Measurements from ENCODE around the gene KCTD4.

DNA sequence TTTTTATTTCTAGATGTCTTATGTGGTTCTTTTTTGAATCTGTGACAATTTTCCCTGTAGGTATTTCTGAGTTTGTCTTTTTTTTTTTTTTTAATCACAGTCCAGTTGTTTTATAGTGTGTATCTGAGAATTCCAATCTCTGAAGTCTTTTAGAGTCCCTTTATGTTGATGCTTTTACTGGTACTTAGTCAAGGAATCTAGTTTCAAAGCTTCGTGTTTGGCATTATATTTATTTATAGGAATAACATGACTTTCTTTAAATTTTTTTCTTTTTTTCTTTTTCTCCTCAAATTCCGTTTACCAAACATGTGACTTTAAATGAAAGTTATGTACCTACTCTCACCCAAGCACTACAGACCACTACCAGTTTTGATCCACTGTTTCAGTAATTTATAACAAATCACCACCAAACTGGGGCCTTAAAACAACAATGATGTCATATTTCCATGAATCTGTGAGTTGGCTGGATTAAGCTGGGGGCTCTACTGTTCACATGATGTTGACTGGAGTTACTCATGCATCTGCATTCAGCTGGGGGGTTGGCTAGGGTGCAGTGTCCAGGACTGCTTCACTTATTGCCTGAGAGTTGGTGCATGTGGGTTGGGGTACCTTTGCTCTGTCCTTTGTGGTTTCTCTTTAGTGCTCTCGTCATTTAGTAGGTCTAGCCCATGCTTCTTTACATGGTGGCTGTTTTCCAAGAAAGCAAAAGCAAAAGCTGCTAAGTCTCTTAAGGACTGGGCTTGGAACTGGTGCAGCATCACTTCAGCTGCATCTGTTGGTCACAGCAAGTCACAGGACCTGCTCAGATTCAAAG, 22.3 kb downstream of the KCTD4 start:
- no peak for TF ChIP-seq TAF1 (IDR thresholded peaks at IDR 0.05; ENCODE audit: borderline replicate concordance, low read depth, low read length)
- no peak for TF ChIP-seq POLR2A (IDR thresholded peaks at IDR 0.05; ENCODE audit: low read depth, low read length)
